ENCODE results near the gene VMO1.
A peak's percentile ranks its signal among the peaks of the same experiment; 100 is the strongest.

Gene VMO1

DNA sequence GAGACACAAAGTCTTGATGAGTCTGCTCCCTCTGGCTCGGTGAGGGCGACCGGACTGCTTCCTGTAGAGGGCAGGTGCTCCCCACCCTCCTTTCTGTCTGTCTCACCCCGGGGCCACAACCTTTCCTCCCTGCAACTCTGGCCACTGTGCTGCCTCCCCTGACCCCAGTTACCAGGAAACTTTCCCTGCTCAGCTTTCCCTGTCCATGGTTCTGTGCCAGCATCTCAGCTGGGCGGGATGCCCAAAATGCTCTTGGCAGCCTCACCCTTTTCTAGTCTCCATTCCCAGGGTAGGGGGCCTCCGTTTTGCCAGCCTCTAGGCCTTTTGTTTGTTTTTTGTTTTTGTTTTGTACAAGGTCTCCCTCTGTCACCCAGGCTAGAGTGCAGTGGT lies 22.2 kb upstream of the VMO1 start:
- no peak overlapping the region for H3K27ac ChIP-seq
- TF ChIP-seq, protein P1, sequence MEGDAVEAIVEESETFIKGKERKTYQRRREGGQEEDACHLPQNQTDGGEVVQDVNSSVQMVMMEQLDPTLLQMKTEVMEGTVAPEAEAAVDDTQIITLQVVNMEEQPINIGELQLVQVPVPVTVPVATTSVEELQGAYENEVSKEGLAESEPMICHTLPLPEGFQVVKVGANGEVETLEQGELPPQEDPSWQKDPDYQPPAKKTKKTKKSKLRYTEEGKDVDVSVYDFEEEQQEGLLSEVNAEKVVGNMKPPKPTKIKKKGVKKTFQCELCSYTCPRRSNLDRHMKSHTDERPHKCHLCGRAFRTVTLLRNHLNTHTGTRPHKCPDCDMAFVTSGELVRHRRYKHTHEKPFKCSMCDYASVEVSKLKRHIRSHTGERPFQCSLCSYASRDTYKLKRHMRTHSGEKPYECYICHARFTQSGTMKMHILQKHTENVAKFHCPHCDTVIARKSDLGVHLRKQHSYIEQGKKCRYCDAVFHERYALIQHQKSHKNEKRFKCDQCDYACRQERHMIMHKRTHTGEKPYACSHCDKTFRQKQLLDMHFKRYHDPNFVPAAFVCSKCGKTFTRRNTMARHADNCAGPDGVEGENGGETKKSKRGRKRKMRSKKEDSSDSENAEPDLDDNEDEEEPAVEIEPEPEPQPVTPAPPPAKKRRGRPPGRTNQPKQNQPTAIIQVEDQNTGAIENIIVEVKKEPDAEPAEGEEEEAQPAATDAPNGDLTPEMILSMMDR (conservative IDR thresholded peaks at IDR 0.05), result no peak

DNA sequence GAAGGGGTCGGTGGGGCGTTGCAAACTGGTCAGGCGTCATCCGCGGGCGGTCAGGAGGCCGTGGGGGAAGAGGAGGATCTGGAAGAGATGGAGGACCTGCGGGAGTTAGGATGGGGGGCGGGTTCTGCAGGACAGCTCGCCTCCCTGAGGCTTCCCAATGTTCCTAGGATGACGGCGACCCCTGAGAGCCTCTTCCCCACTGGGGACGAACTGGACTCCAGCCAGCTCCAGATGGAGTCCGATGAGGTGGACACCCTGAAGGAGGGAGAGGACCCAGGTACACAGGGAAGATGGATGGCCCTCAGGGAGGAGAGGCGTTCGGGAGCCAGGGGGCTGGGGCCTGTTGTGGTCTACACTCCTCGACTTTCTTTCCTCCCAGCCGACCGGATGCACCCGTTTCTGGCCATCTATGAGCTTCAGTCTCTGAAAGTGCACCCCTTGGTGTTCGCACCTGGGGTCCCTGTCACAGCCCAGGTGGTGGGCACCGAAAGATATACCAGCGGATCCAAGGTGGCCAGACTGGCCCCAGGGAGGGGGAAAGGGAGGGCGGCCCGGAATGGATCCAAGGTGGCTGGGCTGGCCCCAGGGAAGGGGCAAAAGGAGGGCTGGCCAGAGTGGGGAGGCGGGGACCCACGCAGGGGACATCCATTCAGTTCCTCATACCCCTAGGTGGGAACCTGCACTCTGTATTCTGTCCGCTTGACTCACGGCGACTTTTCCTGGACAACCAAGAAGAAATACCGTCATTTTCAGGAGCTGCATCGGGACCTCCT lies 21.6 kb upstream of the VMO1 start:
- H3K27ac ChIP-seq, result peak overlapping the region; percentile 62; the same call in 1 of the 2 replicates
- TF ChIP-seq, protein P1 (conservative IDR thresholded peaks at IDR 0.05), result no peak

- H3K27ac ChIP-seq, result peak within 1 kb of the TSS; percentile 62
- TF ChIP-seq, protein P1 (conservative IDR thresholded peaks at IDR 0.05), result no peak
Observed at GRCh38 chr17:4806777-4807604, 20.8 kb upstream of the VMO1 start, which contains the start of gene PLD2. Gene PLD2, plus strand, starts transcription at chr17:4807152. Its CDS starts 621 bp downstream, at chr17:4807773.

DNA sequence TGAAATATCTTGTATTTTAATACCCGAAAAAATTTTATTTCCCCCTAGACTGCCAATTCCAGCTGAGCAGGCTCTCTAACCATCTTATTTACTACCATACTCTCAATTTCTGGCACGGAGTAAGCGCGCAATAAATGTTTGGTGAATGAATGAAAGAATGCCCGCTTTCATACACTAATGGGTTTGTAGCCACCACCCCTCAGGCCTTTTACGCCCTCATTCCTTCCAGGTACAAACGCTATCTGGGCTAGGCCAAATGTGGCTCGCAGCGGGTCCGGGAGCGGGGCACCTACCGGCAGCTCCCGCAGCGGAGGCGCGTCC lies 20.3 kb upstream of the VMO1 start:
- TF ChIP-seq, protein P1 (conservative IDR thresholded peaks at IDR 0.05), result no peak
- H3K27ac ChIP-seq, result peak overlapping the region; percentile 62

DNA sequence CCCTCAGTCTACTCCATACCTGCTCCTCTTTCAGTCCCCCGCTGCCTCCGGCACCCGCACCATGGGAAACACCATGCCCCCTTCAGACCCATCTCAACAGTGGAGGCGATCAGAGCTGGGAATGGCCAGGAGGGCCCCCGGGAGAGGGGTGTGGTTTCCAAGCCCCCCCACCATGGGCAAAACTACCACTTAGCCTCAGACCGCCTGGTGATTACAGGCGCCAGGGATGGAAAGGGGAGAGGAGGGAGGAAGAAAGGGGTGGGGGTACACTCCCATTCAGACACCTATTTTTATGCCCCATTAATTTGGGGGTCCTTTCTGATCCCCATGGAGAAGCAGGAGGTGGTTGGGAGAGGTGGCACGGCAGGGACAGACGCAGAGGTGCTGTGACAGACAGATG lies 16.1 kb upstream of the VMO1 start, which contains the start of gene C17orf114:
Gene C17orf114 (minus strand): TSS at position 101 of the 400 bp plus-strand sequence.
- TF ChIP-seq, protein P1 (conservative IDR thresholded peaks at IDR 0.05), result no peak

GRCh38 chr17:4800462-4801196 lies 14.5 kb upstream of the VMO1 start:
- no peak overlapping the region for H3K27ac ChIP-seq
- TF ChIP-seq, protein P1 (conservative IDR thresholded peaks at IDR 0.05), result no peak

More for the DNA sequence above, 16.1 kb upstream of the VMO1 start, which contains the start of gene C17orf114:
- no peak within 1 kb of the TSS for H3K27ac ChIP-seq

- H3K27ac ChIP-seq, result peak overlapping the region; percentile 72
- TF ChIP-seq, protein P1 (conservative IDR thresholded peaks at IDR 0.05), result no peak
Observed at GRCh38 chr17:4796552-4796920, 10.4 kb upstream of the VMO1 start.

Data from VCaP (cell line).